22Rv1 (cell line): Measurements from ENCODE around the gene CDK18.

Experiments
- H3K27ac ChIP-seq: fragments of 450-650 bp; 2 replicates; pipeline ENCODE4 v1.5.1; 2017
- CTCF ChIP-seq: fragments of 450-650 bp; IDR thresholded peaks from 2 replicates; pipeline ENCODE4 v1.5.1; 2017; ENCODE audit warnings: mild to moderate bottlenecking
- ZFX ChIP-seq: fragments of 450-650 bp; IDR thresholded peaks from 2 replicates; pipeline ENCODE4 v1.6.1; 2017; ENCODE audit warnings: antibody characterized with exemption, borderline replicate concordance

Gene CDK18

DNA sequence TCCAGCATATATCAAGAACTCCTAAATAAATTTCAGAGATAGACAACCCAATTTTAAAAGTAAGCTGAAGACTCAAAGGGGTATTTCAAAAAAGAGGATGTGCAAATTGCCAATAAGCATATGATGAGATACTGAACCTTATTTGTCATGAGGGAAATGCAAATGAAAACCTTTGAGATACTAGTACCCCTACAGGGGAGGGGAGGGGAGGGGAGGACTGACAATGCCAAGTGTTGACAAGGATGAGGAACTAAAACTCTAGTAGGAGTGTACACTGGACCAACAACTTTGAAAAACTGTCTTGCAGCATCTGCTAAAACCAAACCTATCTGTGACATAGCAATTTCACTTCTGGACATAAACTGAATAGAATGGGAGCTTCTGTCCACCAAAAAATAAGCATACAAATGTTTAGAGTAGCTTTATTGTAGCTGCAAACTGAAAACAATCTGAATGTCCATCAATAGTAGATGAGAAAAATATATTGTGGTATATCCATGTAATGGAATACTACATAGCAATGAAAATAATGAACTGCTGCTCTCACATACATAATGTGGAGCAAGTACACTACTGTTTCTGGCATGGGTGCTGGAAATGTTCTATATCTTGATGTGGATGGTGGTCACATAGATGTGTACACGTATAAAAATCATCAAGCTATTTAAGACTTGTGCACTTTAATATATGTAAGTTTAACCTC is 57.2 kb downstream of the CDK18 start:
- H3K27ac ChIP-seq, result no peak overlapping the region
- TF ChIP-seq ZFX, result no peak
- TF ChIP-seq CTCF, result no peak

- H3K27ac ChIP-seq, result peak overlapping the region; percentile 91
- TF ChIP-seq CTCF (0 out of 2 replicates have a peak, but pooled peaks have one; percentile 18), ZFX (no peak)
Measured at GRCh38 chr1:205563927-205564441, 59.5 kb downstream of the CDK18 start.

DNA sequence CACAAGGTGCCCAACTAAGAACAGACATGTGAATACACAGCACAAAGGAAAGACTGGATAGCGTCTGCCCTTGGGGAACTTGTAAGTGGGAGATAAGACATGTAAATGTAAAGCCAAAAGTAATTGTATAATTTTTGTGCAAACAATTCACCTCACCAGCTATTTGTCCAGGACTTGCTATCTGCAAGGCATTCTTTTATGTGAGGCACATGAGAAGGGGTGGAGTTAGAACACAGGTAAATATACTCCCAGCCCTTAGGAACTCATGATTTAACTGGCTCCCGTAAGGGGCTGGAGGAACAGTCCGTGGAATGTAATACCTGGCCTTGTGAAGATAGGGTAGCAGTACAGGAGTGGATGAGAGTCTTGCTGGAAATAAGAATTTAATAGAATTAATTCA is 61.3 kb downstream of the CDK18 start:
- peak overlapping the region; percentile 91 for H3K27ac ChIP-seq
- TF ChIP-seq CTCF (no peak), ZFX (no peak)

DNA sequence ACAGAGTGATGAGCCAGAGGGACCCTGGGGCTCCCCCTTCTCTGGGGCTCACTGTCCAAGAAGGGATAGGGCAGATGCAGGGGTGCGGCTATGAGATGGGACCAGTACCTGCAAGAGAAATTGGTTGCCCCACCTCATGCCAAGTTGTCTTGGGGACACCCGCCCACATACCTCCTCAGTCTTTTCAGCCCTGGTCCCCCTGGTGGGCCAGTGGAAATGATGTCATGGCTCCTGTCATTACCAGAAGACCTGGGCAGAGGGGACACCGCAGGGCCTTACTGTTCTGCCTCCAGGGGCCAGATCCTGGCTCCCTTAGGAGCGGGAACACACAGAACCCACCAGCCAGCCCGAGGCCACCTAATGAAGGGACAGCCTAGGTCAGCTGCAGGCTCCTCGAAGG is 63.2 kb downstream of the CDK18 start:
- H3K27ac ChIP-seq, result no peak overlapping the region
- TF ChIP-seq CTCF (no peak), ZFX (no peak)

- TF ChIP-seq CTCF, result no peak
- TF ChIP-seq ZFX, result no peak
- no peak overlapping the region for H3K27ac ChIP-seq
Measured at GRCh38 chr1:205568135-205568468, 63.6 kb downstream of the CDK18 start.

GRCh38 chr1:205568469-205569361 is 64.2 kb downstream of the CDK18 start:
- H3K27ac ChIP-seq, result no peak overlapping the region
- no peak for TF ChIP-seq ZFX
- peak; percentile 49 for TF ChIP-seq CTCF
